Neural cell (in vitro differentiated cells): ENCODE data around the gene ARAP2. TPM values are rescaled to one million over a fixed set of nuclear protein-coding genes. Genes with fewer than 3 reads are reported as not detected.
A peak's percentile ranks its signal among the peaks of the same experiment; 100 is the strongest.

Experiments used
- H2AFZ ChIP-seq: fragments of 200-600, 300-800 bp; sonication (generic), shearing (Covaris generic); 2 replicates; pipeline ENCODE4 v1.6.0; 2014; ENCODE audit warnings: low read depth, mild to moderate bottlenecking, antibody characterized with exemption, low read length, moderate library complexity
- H3F3A ChIP-seq: fragments of 200-600 bp; shearing (Covaris generic); 2 replicates; pipeline ENCODE4 v1.6.1; 2016; ENCODE audit warnings: mild to moderate bottlenecking, moderate library complexity, mixed read lengths, antibody characterized with exemption, low read length; ENCODE audit not compliant: insufficient read depth, poor library complexity, severe bottlenecking
- H3K27ac ChIP-seq: fragments of 200-600, 300-800 bp; sonication (generic), shearing (Covaris generic); 2 replicates; pipeline ENCODE4 v1.5.1; 2014; ENCODE audit warnings: mild to moderate bottlenecking, low read length, moderate library complexity
- H3K27me3 ChIP-seq: fragments of 300-800, 200-600 bp; sonication (generic), shearing (Covaris generic); 2 replicates; pipeline ENCODE4 v1.6.0; 2014; ENCODE audit warnings: mild to moderate bottlenecking, low read depth, low read length, moderate library complexity; ENCODE audit not compliant: insufficient read depth
- H3K36me3 ChIP-seq: fragments of 300-800, 200-600 bp; sonication (generic), shearing (Covaris generic); 2 replicates; pipeline ENCODE4 v1.5.1; 2014; ENCODE audit warnings: mild to moderate bottlenecking, antibody characterized with exemption, low read length, moderate library complexity; ENCODE audit not compliant: insufficient read depth
- H3K4me2 ChIP-seq: fragments of 300-800, 200-600 bp; sonication (generic), shearing (Covaris generic); 2 replicates; pipeline ENCODE4 v1.6.0; 2014; ENCODE audit warnings: mild to moderate bottlenecking, low read length
- H3K4me3 ChIP-seq: fragments of 300-800, 200-600 bp; sonication (generic), shearing (Covaris generic); 2 replicates; pipeline ENCODE4 v1.5.1; 2014; ENCODE audit warnings: mild to moderate bottlenecking, low read length, moderate library complexity
- H3K79me2 ChIP-seq: fragments of 200-600 bp; shearing (Covaris generic); replicated peaks from 2 replicates; pipeline ENCODE4 v1.6.0; 2014; ENCODE audit warnings: mild to moderate bottlenecking, low read length, moderate library complexity; ENCODE audit not compliant: insufficient read depth
- H3K9ac ChIP-seq: fragments of 300-800, 200-600 bp; sonication (generic), shearing (Covaris generic); 2 replicates; pipeline ENCODE4 v1.6.1; 2016; ENCODE audit warnings: mild to moderate bottlenecking, low read length, mixed read lengths
- H3K9me2 ChIP-seq: fragments of 200-600 bp; shearing (Covaris generic); 2 replicates; pipeline ENCODE4 v1.6.1; 2016; ENCODE audit warnings: mild to moderate bottlenecking, low read length, mixed read lengths; ENCODE audit not compliant: insufficient read depth
- H3K9me3 ChIP-seq: fragments of 200-600, 300-800 bp; sonication (generic), shearing (Covaris generic); 2 replicates; pipeline ENCODE4 v1.6.1; 2016; ENCODE audit warnings: mild to moderate bottlenecking, mixed run types, low read length, moderate library complexity, mixed read lengths
- H4K20me1 ChIP-seq: fragments of 200-600 bp; shearing (Covaris generic); 2 replicates; pipeline ENCODE4 v1.6.1; 2016; ENCODE audit warnings: mild to moderate bottlenecking, mixed run types; ENCODE audit not compliant: insufficient read depth
- EP300 ChIP-seq: fragments of 450-650 bp; conservative IDR thresholded peaks from 2 replicates; pipeline ENCODE4 v1.6.1; 2014; ENCODE audit warnings: antibody characterized with exemption, mild to moderate bottlenecking, moderate library complexity; ENCODE audit not compliant: poor library complexity, severe bottlenecking
- EZH2 ChIP-seq: fragments of 200-600, 300-800 bp; shearing (Covaris generic), sonication (generic); IDR thresholded peaks from 2 replicates; pipeline ENCODE4 v1.6.1; 2014; ENCODE audit warnings: antibody characterized with exemption, low read length, borderline replicate concordance, mild to moderate bottlenecking; ENCODE audit not compliant: insufficient read depth, poor library complexity, severe bottlenecking
- MXI1 ChIP-seq: fragments of 450-650 bp; conservative IDR thresholded peaks from 2 replicates; pipeline ENCODE4 v1.6.1; 2014; ENCODE audit warnings: antibody characterized with exemption, mild to moderate bottlenecking; ENCODE audit not compliant: poor library complexity, severe bottlenecking
- POLR2AphosphoS5 ChIP-seq: IDR thresholded peaks from 2 replicates; pipeline ENCODE4 v1.6.1; 2012
- RAD21 ChIP-seq: fragments of 450-650 bp; conservative IDR thresholded peaks from 2 replicates; pipeline ENCODE4 v1.6.1; 2014; ENCODE audit warnings: antibody characterized with exemption, mild to moderate bottlenecking, moderate library complexity
- SMC3 ChIP-seq: fragments of 450-650 bp; conservative IDR thresholded peaks from 2 replicates; pipeline ENCODE4 v1.6.1; 2014; ENCODE audit warnings: antibody characterized with exemption, mild to moderate bottlenecking, moderate library complexity; ENCODE audit not compliant: poor library complexity
- TAF1 ChIP-seq: IDR thresholded peaks from 2 replicates; pipeline ENCODE4 v1.6.1; 2012; ENCODE audit warnings: low read depth
- polyA plus RNA-seq: library from polyadenylated mRNA; depleted of rRNA; stranded (reverse); fragments of >200 nt; gene quantifications from 2 replicates; pipeline ENCODE4 v1.2.3, GENCODE V29; 2014
- TF ChIP-seq, protein P1 (sequence below): fragments of 450-650 bp; IDR thresholded peaks from 2 replicates; pipeline ENCODE4 v1.5.1; 2014; ENCODE audit warnings: antibody characterized with exemption, mild to moderate bottlenecking, moderate library complexity; ENCODE audit not compliant: poor library complexity, severe bottlenecking
- TF ChIP-seq, protein P2 (sequence below): IDR thresholded peaks from 2 replicates; pipeline ENCODE4 v1.6.1; 2012; ENCODE audit warnings: borderline replicate concordance

ARAP2 gene
- polyA plus RNA-seq, 1 donor from 2014 or later, result 2.1 TPM

DNA sequence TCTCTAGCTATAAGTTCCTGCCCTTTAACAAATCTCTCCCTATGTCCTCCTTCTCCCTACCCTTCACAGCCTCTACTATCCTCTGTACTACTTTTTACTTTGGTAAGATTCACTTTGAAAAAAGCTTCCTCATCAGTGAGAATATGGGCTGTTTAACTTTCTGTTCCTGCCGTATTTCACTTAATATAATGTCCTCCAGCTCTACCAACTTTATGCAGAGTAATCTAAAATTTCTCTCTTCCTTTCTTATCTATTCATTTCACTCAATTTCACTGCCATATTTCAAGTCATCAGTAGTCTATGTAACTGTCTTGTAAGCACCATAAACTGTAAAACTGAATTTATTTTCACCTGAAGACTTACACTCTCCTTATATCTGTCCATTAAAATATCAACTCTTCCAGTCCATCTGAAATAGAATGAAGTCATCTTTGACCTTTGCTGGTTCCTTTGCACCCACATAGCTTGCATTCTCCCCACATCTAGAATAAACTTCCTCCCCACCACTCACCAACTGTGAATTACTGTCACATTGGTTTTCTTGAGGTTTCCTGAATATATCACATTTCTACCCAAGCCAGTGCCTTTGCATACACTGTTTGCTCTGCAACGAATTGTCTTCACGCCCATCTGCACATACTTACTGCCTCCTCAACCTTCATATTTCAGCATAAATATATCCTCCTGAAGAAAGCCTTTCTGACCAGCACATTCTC, 54.6 kb downstream of the ARAP2 start:
- H2AFZ ChIP-seq, result no peak overlapping the region
- no peaks in the 10 kb centered on the region for H3K79me2 ChIP-seq
- H3K9me3 ChIP-seq, result no peaks in the 10 kb centered on the region
- no peaks in the 10 kb centered on the region for H4K20me1 ChIP-seq
- H3K27ac ChIP-seq, result no peak overlapping the region
- no peaks in the 10 kb centered on the region for H3F3A ChIP-seq
- no peaks in the 10 kb centered on the region for H3K9me2 ChIP-seq
- H3K4me2 ChIP-seq, result no peak overlapping the region
- H3K4me3 ChIP-seq, result no peak overlapping the region
- TF ChIP-seq, protein P1, sequence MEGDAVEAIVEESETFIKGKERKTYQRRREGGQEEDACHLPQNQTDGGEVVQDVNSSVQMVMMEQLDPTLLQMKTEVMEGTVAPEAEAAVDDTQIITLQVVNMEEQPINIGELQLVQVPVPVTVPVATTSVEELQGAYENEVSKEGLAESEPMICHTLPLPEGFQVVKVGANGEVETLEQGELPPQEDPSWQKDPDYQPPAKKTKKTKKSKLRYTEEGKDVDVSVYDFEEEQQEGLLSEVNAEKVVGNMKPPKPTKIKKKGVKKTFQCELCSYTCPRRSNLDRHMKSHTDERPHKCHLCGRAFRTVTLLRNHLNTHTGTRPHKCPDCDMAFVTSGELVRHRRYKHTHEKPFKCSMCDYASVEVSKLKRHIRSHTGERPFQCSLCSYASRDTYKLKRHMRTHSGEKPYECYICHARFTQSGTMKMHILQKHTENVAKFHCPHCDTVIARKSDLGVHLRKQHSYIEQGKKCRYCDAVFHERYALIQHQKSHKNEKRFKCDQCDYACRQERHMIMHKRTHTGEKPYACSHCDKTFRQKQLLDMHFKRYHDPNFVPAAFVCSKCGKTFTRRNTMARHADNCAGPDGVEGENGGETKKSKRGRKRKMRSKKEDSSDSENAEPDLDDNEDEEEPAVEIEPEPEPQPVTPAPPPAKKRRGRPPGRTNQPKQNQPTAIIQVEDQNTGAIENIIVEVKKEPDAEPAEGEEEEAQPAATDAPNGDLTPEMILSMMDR, result no peak
- TF ChIP-seq POLR2AphosphoS5, result no peak
- TF ChIP-seq TAF1, result no peak
- TF ChIP-seq EP300, result no peak
- no peak for TF ChIP-seq SMC3
- TF ChIP-seq, protein P2, sequence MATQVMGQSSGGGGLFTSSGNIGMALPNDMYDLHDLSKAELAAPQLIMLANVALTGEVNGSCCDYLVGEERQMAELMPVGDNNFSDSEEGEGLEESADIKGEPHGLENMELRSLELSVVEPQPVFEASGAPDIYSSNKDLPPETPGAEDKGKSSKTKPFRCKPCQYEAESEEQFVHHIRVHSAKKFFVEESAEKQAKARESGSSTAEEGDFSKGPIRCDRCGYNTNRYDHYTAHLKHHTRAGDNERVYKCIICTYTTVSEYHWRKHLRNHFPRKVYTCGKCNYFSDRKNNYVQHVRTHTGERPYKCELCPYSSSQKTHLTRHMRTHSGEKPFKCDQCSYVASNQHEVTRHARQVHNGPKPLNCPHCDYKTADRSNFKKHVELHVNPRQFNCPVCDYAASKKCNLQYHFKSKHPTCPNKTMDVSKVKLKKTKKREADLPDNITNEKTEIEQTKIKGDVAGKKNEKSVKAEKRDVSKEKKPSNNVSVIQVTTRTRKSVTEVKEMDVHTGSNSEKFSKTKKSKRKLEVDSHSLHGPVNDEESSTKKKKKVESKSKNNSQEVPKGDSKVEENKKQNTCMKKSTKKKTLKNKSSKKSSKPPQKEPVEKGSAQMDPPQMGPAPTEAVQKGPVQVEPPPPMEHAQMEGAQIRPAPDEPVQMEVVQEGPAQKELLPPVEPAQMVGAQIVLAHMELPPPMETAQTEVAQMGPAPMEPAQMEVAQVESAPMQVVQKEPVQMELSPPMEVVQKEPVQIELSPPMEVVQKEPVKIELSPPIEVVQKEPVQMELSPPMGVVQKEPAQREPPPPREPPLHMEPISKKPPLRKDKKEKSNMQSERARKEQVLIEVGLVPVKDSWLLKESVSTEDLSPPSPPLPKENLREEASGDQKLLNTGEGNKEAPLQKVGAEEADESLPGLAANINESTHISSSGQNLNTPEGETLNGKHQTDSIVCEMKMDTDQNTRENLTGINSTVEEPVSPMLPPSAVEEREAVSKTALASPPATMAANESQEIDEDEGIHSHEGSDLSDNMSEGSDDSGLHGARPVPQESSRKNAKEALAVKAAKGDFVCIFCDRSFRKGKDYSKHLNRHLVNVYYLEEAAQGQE, result no peak
- no peak for TF ChIP-seq MXI1
- TF ChIP-seq EZH2, result no peak
- TF ChIP-seq RAD21, result no peak
- H3K9ac ChIP-seq, result no peak overlapping the region
- no peaks in the 10 kb centered on the region for H3K27me3 ChIP-seq
- H3K36me3 ChIP-seq, result no peaks in the 10 kb centered on the region

DNA sequence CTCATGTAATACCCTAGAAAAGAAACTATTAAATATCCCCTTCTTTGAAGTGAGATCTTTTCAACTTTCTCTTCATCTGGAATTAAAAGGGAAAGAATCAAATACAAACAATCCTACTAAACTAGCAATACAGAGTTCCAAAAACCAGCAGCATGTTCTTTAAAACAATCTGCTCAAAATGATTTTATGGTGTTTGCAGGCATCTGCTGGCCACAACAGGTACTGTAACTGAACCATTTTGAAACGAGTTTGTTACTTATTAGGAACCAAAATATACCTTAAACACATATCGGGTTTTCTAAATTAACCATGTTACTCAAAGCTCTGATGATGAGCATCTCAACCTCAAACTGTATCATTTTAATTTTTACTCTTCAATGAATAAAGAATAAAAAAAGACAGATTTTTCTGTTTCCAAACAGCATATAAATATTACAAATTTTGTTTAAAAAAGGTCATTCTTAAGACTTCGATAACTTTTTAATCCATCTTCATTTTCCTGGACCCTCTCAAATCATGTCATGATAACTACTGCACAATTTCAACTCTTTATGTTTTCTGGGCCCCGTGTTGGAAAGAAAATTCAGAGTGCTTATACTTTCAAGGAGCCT, 56.5 kb downstream of the ARAP2 start:
- H3K4me2 ChIP-seq, result no peak overlapping the region
- H2AFZ ChIP-seq, result no peak overlapping the region
- TF ChIP-seq SMC3 (peak; percentile 77), RAD21 (peak; percentile 85), EP300 (no peak), MXI1 (no peak), TAF1 (no peak), EZH2 (no peak), POLR2AphosphoS5 (no peak)
- TF ChIP-seq, protein P1, result peak; percentile 81
- TF ChIP-seq, protein P2, result no peak
- H3K9me2 ChIP-seq, result no peaks in the 10 kb centered on the region
- H3K79me2 ChIP-seq, result no peaks in the 10 kb centered on the region
- no peaks in the 10 kb centered on the region for H4K20me1 ChIP-seq
- no peak overlapping the region for H3K4me3 ChIP-seq
- H3K27me3 ChIP-seq, result no peaks in the 10 kb centered on the region
- no peaks in the 10 kb centered on the region for H3K36me3 ChIP-seq
- no peak overlapping the region for H3K27ac ChIP-seq
- H3F3A ChIP-seq, result no peaks in the 10 kb centered on the region
- no peaks in the 10 kb centered on the region for H3K9me3 ChIP-seq
- no peak overlapping the region for H3K9ac ChIP-seq
